HepG2 (cell line): ENCODE data around the gene GGA2. TPM values are rescaled to one million over a fixed set of nuclear protein-coding genes. Genes with fewer than 3 reads are reported as not detected.

ENCODE experiments used
- CC2D1A ChIP-seq: sonication (generic); formaldehyde crosslinking; IDR thresholded peaks from 2 replicates; pipeline ENCODE4 v1.8.1; 2023; ENCODE audit warnings: mild to moderate bottlenecking, missing genetic modification reagents
- GABPB1 ChIP-seq: IDR thresholded peaks from 2 replicates; pipeline ENCODE4 v1.6.1; 2016; ENCODE audit warnings: mild to moderate bottlenecking, missing genetic modification reagents, moderate library complexity, missing compliant biosample characterization
- SIX4 ChIP-seq: sonication (generic); formaldehyde crosslinking; IDR thresholded peaks from 2 replicates; pipeline ENCODE4 v1.4.0; 2020; ENCODE audit warnings: missing genetic modification reagents
- SRY ChIP-seq: sonication (generic); formaldehyde crosslinking; IDR thresholded peaks from 2 replicates; pipeline ENCODE4 v1.8.0; 2022; ENCODE audit warnings: mild to moderate bottlenecking, missing genetic modification reagents
- TBX2 ChIP-seq: sonication (generic); formaldehyde crosslinking; IDR thresholded peaks from 2 replicates; pipeline ENCODE4 v1.5.0; 2020; ENCODE audit warnings: missing genetic modification reagents, mild to moderate bottlenecking, borderline replicate concordance
- TEAD3 ChIP-seq: optimal IDR thresholded peaks from 2 replicates; pipeline ENCODE3; 2016; ENCODE audit warnings: borderline replicate concordance
- ZBTB42 ChIP-seq: sonication (generic); formaldehyde crosslinking; IDR thresholded peaks from 2 replicates; pipeline ENCODE4 v1.5.0; 2020; ENCODE audit warnings: mild to moderate bottlenecking, missing genetic modification reagents
- ZIK1 ChIP-seq: sonication (generic); formaldehyde crosslinking; IDR thresholded peaks from 2 replicates; pipeline ENCODE4 v1.5.0; 2020; ENCODE audit warnings: mild to moderate bottlenecking, low read depth, missing genetic modification reagents, borderline replicate concordance
- ZMYM3 ChIP-seq: sonication (generic); formaldehyde crosslinking; IDR thresholded peaks from 2 replicates; pipeline ENCODE4 v1.5.1; 2020; ENCODE audit warnings: mild to moderate bottlenecking, missing genetic modification reagents
- ZNF350 ChIP-seq: sonication (generic); formaldehyde crosslinking; IDR thresholded peaks from 2 replicates; pipeline ENCODE4 v1.4.0; 2020; ENCODE audit warnings: mild to moderate bottlenecking, low read depth, missing genetic modification reagents, borderline replicate concordance
- ZNF547 ChIP-seq: sonication (generic); formaldehyde crosslinking; IDR thresholded peaks from 2 replicates; pipeline ENCODE4 v1.5.1; 2020; ENCODE audit warnings: mild to moderate bottlenecking, missing genetic modification reagents
- ZNF737 ChIP-seq: sonication (generic); formaldehyde crosslinking; IDR thresholded peaks from 2 replicates; pipeline ENCODE4 v1.5.0; 2020; ENCODE audit warnings: missing genetic modification reagents, mild to moderate bottlenecking, borderline replicate concordance
- polyA plus RNA-seq, 8 experiments: library from polyadenylated mRNA; depleted of rRNA in 3 of 8; stranded (reverse) in 7 of 8; unstranded in 1 of 8; fragments of >200 nt; fragmentation: Illumina TruSeq in 4 of 8; extraction: Trizol in 4 of 8; gene quantifications; 2 replicates each; pipeline versions ENCODE4 v1.2.1 to v1.2.3, GENCODE V29; 2011 to 2016; ENCODE audit warnings: low read depth in 4 of 8, missing spikeins in 1 of 8, mixed read lengths in 1 of 8; ENCODE audit not compliant: insufficient read depth in 1 of 8
- total RNA-seq, 5 experiments: library from RNA; depleted of rRNA; stranded (reverse); fragments of >200 nt; fragmentation: Illumina TruSeq; extraction: Trizol; gene quantifications; 2 replicates each; pipeline ENCODE4 v1.2.3, GENCODE V29; 2016; ENCODE audit warnings: low read depth in 1 of 5
- TF ChIP-seq, protein P1 (sequence below): sonication (generic); formaldehyde crosslinking; IDR thresholded peaks from 2 replicates; pipeline ENCODE4 v1.5.1; 2020; ENCODE audit warnings: mild to moderate bottlenecking, missing genetic modification reagents, moderate library complexity
- TF ChIP-seq, protein P2 (sequence below): sonication (generic); formaldehyde crosslinking; IDR thresholded peaks from 2 replicates; pipeline ENCODE4 v1.5.1; 2020; ENCODE audit warnings: mild to moderate bottlenecking, missing genetic modification reagents, moderate library complexity
- TF ChIP-seq, protein P3 (sequence below): sonication (generic); formaldehyde crosslinking; IDR thresholded peaks from 2 replicates; pipeline ENCODE4 v1.4.0; 2020; ENCODE audit warnings: missing genetic modification reagents
- TF ChIP-seq, protein P4 (sequence below): sonication (generic); formaldehyde crosslinking; IDR thresholded peaks from 2 replicates; pipeline ENCODE4; 2020; ENCODE audit warnings: missing genetic modification reagents, mild to moderate bottlenecking, borderline replicate concordance

Gene GGA2
- total and polyA plus RNA-seq, 2 of the 13 experiments (the other 11 are each of a cell fraction or from before 2014, with no cell fraction given) = 51.5 to 69.8 TPM

DNA sequence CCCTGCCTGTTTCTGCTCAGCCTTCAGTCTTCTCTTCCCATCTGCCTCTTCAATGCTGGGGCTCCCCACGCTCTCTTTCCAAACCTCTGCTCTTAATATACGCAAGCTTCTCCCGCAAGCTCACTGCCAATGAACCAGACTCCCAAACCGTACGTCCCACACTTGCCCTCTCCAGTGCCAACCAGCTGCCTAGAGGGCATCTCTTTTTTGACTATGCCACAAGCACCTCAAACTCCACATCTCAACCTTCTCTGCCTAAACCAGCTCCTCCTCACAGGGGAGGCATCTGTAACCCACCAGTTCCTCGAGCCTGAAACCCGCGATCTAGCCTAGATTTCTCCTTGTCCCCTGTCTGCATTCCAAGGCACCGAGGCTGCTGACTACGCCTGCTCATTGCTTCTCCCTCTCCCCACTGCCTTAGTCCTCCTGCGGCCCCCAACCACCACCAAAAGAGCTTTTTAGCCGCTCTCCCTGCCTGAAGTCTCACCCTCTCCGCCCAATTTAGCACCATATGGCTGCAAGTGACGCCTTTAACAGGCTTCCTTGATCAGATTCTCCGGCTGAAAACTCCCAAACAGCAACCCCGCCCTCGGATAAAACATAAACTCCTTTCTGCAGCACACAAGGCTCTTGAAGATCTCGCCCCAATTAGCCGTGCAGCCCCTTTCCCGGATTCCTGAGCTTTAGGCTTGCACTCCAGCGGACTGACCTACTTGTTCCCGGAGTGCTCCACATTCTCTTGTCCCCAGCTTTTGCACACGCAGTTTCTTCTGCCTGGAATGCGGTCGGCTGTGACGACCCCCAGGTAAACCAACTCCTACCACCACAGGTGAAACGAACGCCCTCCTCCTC, 1.5 kb downstream of the GGA2 start (continued):
- peak; percentile 32; the same call in 1 of the 2 replicates for TF ChIP-seq GABPB1 (CRISPR knock-in tag)
- TF ChIP-seq SRY = 0 out of 2 replicates have a peak, but pooled peaks have one; percentile 55
- TF ChIP-seq, protein P1, sequence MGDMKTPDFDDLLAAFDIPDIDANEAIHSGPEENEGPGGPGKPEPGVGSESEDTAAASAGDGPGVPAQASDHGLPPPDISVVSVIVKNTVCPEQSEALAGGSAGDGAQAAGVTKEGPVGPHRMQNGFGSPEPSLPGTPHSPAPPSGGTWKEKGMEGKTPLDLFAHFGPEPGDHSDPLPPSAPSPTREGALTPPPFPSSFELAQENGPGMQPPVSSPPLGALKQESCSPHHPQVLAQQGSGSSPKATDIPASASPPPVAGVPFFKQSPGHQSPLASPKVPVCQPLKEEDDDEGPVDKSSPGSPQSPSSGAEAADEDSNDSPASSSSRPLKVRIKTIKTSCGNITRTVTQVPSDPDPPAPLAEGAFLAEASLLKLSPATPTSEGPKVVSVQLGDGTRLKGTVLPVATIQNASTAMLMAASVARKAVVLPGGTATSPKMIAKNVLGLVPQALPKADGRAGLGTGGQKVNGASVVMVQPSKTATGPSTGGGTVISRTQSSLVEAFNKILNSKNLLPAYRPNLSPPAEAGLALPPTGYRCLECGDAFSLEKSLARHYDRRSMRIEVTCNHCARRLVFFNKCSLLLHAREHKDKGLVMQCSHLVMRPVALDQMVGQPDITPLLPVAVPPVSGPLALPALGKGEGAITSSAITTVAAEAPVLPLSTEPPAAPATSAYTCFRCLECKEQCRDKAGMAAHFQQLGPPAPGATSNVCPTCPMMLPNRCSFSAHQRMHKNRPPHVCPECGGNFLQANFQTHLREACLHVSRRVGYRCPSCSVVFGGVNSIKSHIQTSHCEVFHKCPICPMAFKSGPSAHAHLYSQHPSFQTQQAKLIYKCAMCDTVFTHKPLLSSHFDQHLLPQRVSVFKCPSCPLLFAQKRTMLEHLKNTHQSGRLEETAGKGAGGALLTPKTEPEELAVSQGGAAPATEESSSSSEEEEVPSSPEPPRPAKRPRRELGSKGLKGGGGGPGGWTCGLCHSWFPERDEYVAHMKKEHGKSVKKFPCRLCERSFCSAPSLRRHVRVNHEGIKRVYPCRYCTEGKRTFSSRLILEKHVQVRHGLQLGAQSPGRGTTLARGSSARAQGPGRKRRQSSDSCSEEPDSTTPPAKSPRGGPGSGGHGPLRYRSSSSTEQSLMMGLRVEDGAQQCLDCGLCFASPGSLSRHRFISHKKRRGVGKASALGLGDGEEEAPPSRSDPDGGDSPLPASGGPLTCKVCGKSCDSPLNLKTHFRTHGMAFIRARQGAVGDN (CRISPR knock-in tag) = peak; percentile 55
- TF ChIP-seq, protein P2, sequence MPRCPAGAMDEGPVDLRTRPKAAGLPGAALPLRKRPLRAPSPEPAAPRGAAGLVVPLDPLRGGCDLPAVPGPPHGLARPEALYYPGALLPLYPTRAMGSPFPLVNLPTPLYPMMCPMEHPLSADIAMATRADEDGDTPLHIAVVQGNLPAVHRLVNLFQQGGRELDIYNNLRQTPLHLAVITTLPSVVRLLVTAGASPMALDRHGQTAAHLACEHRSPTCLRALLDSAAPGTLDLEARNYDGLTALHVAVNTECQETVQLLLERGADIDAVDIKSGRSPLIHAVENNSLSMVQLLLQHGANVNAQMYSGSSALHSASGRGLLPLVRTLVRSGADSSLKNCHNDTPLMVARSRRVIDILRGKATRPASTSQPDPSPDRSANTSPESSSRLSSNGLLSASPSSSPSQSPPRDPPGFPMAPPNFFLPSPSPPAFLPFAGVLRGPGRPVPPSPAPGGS (CRISPR knock-in tag) = 0 out of 2 replicates have a peak, but pooled peaks have one; percentile 18
- TF ChIP-seq ZBTB42 (CRISPR knock-in tag) = peak; percentile 70; the same call in 1 of the 2 replicates
- 0 out of 2 replicates have a peak, but pooled peaks have one; percentile 28 for TF ChIP-seq ZNF737 (CRISPR knock-in tag)
- peak; percentile 86 for TF ChIP-seq TEAD3
- no peak for TF ChIP-seq SIX4
- 0 out of 2 replicates have a peak, but pooled peaks have one; percentile 70 for TF ChIP-seq CC2D1A (CRISPR knock-in tag)
- TF ChIP-seq, protein P3, sequence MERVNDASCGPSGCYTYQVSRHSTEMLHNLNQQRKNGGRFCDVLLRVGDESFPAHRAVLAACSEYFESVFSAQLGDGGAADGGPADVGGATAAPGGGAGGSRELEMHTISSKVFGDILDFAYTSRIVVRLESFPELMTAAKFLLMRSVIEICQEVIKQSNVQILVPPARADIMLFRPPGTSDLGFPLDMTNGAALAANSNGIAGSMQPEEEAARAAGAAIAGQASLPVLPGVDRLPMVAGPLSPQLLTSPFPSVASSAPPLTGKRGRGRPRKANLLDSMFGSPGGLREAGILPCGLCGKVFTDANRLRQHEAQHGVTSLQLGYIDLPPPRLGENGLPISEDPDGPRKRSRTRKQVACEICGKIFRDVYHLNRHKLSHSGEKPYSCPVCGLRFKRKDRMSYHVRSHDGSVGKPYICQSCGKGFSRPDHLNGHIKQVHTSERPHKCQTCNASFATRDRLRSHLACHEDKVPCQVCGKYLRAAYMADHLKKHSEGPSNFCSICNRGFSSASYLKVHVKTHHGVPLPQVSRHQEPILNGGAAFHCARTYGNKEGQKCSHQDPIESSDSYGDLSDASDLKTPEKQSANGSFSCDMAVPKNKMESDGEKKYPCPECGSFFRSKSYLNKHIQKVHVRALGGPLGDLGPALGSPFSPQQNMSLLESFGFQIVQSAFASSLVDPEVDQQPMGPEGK (CRISPR knock-in tag) = peak; percentile 30; the same call in 1 of the 2 replicates
- 0 out of 2 replicates have a peak, but pooled peaks have one; percentile 51 for TF ChIP-seq ZIK1 (CRISPR knock-in tag)
- TF ChIP-seq TBX2 (CRISPR knock-in tag) = peak; percentile 46; the same call in 1 of the 2 replicates
- 0 out of 2 replicates have a peak, but pooled peaks have one; percentile 22 for TF ChIP-seq ZMYM3
- peak; percentile 11; the same call in 1 of the 2 replicates for TF ChIP-seq ZNF350 (CRISPR knock-in tag)
- peak; percentile 67; the same call in 1 of the 2 replicates for TF ChIP-seq ZNF547 (CRISPR knock-in tag)
- TF ChIP-seq, protein P4, sequence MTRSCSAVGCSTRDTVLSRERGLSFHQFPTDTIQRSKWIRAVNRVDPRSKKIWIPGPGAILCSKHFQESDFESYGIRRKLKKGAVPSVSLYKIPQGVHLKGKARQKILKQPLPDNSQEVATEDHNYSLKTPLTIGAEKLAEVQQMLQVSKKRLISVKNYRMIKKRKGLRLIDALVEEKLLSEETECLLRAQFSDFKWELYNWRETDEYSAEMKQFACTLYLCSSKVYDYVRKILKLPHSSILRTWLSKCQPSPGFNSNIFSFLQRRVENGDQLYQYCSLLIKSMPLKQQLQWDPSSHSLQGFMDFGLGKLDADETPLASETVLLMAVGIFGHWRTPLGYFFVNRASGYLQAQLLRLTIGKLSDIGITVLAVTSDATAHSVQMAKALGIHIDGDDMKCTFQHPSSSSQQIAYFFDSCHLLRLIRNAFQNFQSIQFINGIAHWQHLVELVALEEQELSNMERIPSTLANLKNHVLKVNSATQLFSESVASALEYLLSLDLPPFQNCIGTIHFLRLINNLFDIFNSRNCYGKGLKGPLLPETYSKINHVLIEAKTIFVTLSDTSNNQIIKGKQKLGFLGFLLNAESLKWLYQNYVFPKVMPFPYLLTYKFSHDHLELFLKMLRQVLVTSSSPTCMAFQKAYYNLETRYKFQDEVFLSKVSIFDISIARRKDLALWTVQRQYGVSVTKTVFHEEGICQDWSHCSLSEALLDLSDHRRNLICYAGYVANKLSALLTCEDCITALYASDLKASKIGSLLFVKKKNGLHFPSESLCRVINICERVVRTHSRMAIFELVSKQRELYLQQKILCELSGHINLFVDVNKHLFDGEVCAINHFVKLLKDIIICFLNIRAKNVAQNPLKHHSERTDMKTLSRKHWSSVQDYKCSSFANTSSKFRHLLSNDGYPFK = 0 out of 2 replicates have a peak, but pooled peaks have one; percentile 20
